ENCODE data around the gene AGMAT. TPM values are rescaled to one million over a fixed set of nuclear protein-coding genes. Genes with fewer than 3 reads are reported as not detected.

The AGMAT gene
- total and polyA plus RNA-seq, 9 of the 15 experiments (the other 6 are each of a cell fraction or from before 2014, with no cell fraction given): not detected

GRCh38 chr1:15616373-15617172 lies 31.7 kb upstream of the AGMAT start:
- H3K9ac ChIP-seq (ENCODE audit: insufficient read depth in 1 of 2, low read depth in 2 of 2, low read length in 2 of 2): peak overlapping the region in 1 of 2 experiments; percentile 40; a peak in 3 of 4 replicates
- no peak for FAIRE-seq
- CTCF ChIA-PET (ENCODE audit: low intra/inter-chr PET ratio): interaction anchor here (0.7 kb wide), 1 partner anchor 27 kb away, joined by 4 read pairs; no protein-coding TSS in a partner anchor
- H3K4me1 ChIP-seq (replicated peaks in 1 of 2; ENCODE audit: control insufficient read depth in 2 of 2, insufficient read depth in 2 of 2, low read length in 2 of 2): peaks cover 16 to 23% of the 10 kb centered on the region in 2 experiments; a peak in 4 of 5 replicates
- no peaks in the 10 kb centered on the region for H3K9me3 ChIP-seq (replicated peaks; ENCODE audit: control insufficient read depth, insufficient read depth, low read depth, low read length)
- no peak for DNase-seq (ENCODE audit: extremely low read depth in 1 of 4, low spot score in 3 of 4)
- in situ Hi-C loops (cut with MboI): no loop called here
- peaks cover 19% of the 10 kb centered on the region for H3K36me3 ChIP-seq (ENCODE audit: control insufficient read depth, insufficient read depth, low read length)
- peak overlapping the region; percentile 90 for H2AFZ ChIP-seq (ENCODE audit: low read depth, low read length)
- H3K27ac ChIP-seq (ENCODE audit: extremely low read depth, low read depth, low read length): peak overlapping the region; percentile 38; the same call in 1 of the 3 replicates
- WGBS (ENCODE audit: insufficient coverage, low coverage, missing lambda C conversion rate): 32% methylated on average over 16 of the region's 16 CpGs
- no peaks in the 10 kb centered on the region for H3K27me3 ChIP-seq (ENCODE audit: control insufficient read depth in 2 of 2, insufficient read depth in 2 of 2, low read length in 2 of 2)
- H4K20me1 ChIP-seq (replicated peaks; ENCODE audit: control insufficient read depth, insufficient read depth, low read length): peaks cover 5% of the 10 kb centered on the region; the same call in 1 of the 2 replicates
- BruUV-seq (replicated peaks): no TSS peak
- intact Hi-C loops (cut with micrococcal nuclease): loop anchor here (2.0 kb wide), 1 partner anchor 90 kb away; the partner anchor contains the start of gene DNAJC16
- POLR2A ChIA-PET: interaction anchor here (1.5 kb wide), 1 partner anchor 11 kb away, joined by 6 read pairs; no protein-coding TSS in a partner anchor
- H3K4me3 ChIP-seq: peak overlapping the region; percentile 94
- peaks cover 43% of the 10 kb centered on the region for H3K79me2 ChIP-seq (ENCODE audit: control insufficient read depth, insufficient read depth, low read length)
- no peak for ATAC-seq
- H3K4me2 ChIP-seq (ENCODE audit: insufficient read depth, low read length): peak overlapping the region; percentile 78
- no peaks in the 10 kb centered on the region for H3K9me1 ChIP-seq (ENCODE audit: control insufficient read depth, insufficient read depth, low read length)
- TF ChIP-seq AFF1 (IDR thresholded peaks at IDR 0.05; ENCODE audit: low read depth in 1 of 2, partially characterized antibody in 2 of 2): peak in 1 of 2 experiments; percentile 63
- no peak for TF ChIP-seq ILK (tag; IDR thresholded peaks at IDR 0.05; ENCODE audit: borderline replicate concordance, low read depth)
- no peak for TF ChIP-seq DEAF1 (CRISPR knock-in tag; IDR thresholded peaks at IDR 0.05)
- 0 out of 2 replicates have a peak, but pooled peaks have one; percentile 37 for TF ChIP-seq MBD2 (IDR thresholded peaks at IDR 0.05; ENCODE audit: borderline replicate concordance, low read depth)
- TF ChIP-seq HMGN3 (IDR thresholded peaks at IDR 0.05; ENCODE audit: borderline replicate concordance, extremely low read depth, insufficient read length, low read depth, low read length): no peak
- TF ChIP-seq RBM25 (IDR thresholded peaks at IDR 0.05; ENCODE audit: low read depth, low read length, severe bottlenecking): no peak
- TF ChIP-seq POLR3G (IDR thresholded peaks at IDR 0.05; ENCODE audit: extremely low read depth, insufficient read length, insufficient replicate concordance): no peak
- no peak for TF ChIP-seq ELF4 (CRISPR knock-in tag; IDR thresholded peaks at IDR 0.05)
- TF ChIP-seq ZNF217 (CRISPR knock-in tag; IDR thresholded peaks at IDR 0.05): no peak
- TF ChIP-seq NFE2 (IDR thresholded peaks at IDR 0.05; ENCODE audit: low read depth): no peak
- TF ChIP-seq MNT (conservative IDR thresholded peaks at IDR 0.05): no peak
- no peak for TF ChIP-seq RUNX1 (IDR thresholded peaks at IDR 0.05; ENCODE audit: low read depth)
- no peak for TF ChIP-seq PPARD (CRISPR knock-in tag; IDR thresholded peaks at IDR 0.05)

Data from K562 (cell line).